ENCODE results near the gene TROAP. TPM values are rescaled to one million over a fixed set of nuclear protein-coding genes. Genes with fewer than 3 reads are reported as not detected.

The TROAP gene
- total and polyA plus RNA-seq, 9 of the 15 experiments (the other 6 are each of a cell fraction or from before 2014, with no cell fraction given) = 46.4 to 171 (median 59.8) TPM

GRCh38 chr12:49377386-49377785, 54.3 kb downstream of the TROAP start:
- Histone ChIP-seq H3K9me1 (ENCODE audit: control insufficient read depth, insufficient read depth, low read length) (no peaks in the 10 kb centered on the region), H3K27me3 (ENCODE audit: control insufficient read depth in 2 of 2, insufficient read depth in 2 of 2, low read length in 2 of 2) (no peaks in the 10 kb centered on the region), H3K9me3 (replicated peaks; ENCODE audit: control insufficient read depth, insufficient read depth, low read depth, low read length) (no peaks in the 10 kb centered on the region), H3K4me2 (ENCODE audit: insufficient read depth, low read length) (no peak overlapping the region), H3K79me2 (ENCODE audit: control insufficient read depth, insufficient read depth, low read length) (peaks cover 39% of the 10 kb centered on the region), H2AFZ (ENCODE audit: low read depth, low read length) (no peak overlapping the region), H3K9ac (ENCODE audit: insufficient read depth in 1 of 2, low read depth in 2 of 2, low read length in 2 of 2) (no peak overlapping the region), H3K4me1 (replicated peaks in 1 of 2; ENCODE audit: control insufficient read depth in 2 of 2, insufficient read depth in 2 of 2, low read length in 2 of 2) (peaks cover 0 to 2% of the 10 kb centered on the region in 2 experiments; a peak in 3 of 5 replicates), H4K20me1 (replicated peaks; ENCODE audit: control insufficient read depth, insufficient read depth, low read length) (no peaks in the 10 kb centered on the region), H3K36me3 (ENCODE audit: control insufficient read depth, insufficient read depth, low read length) (peaks cover 8% of the 10 kb centered on the region; the same call in 1 of the 3 replicates), H3K27ac (ENCODE audit: extremely low read depth, low read depth, low read length) (no peak overlapping the region), H3K4me3 (no peak overlapping the region)
- 85% methylated on average over 2 of the region's 2 CpGs for WGBS (ENCODE audit: insufficient coverage, low coverage, missing lambda C conversion rate)
- in situ Hi-C loops (cut with MboI) = no loop called here
- CTCF ChIA-PET (ENCODE audit: low intra/inter-chr PET ratio) = no interaction called here
- POLR2A ChIA-PET = interaction anchor here (4.1 kb wide), 1 partner anchor 10 kb away, joined by 17 read pairs; the partner anchor contains the start of gene SPATS2
- no peak for TF ChIP-seq RFX1 (IDR thresholded peaks at IDR 0.05)
- no peak for TF ChIP-seq HDGF (IDR thresholded peaks at IDR 0.05)
- TF ChIP-seq USF2 (CRISPR knock-in tag; IDR thresholded peaks at IDR 0.05) = no peak
- TF ChIP-seq HNRNPL (IDR thresholded peaks at IDR 0.05; ENCODE audit: low read depth, low read length) = no peak
- TF ChIP-seq SUPT5H (IDR thresholded peaks at IDR 0.05) = no peak
- no peak for TF ChIP-seq TRIM24 (IDR thresholded peaks at IDR 0.05)
- no peak for TF ChIP-seq HOXB6 (CRISPR knock-in tag; IDR thresholded peaks at IDR 0.05; ENCODE audit: borderline replicate concordance)
- no peak for TF ChIP-seq NR2F6 (CRISPR knock-in tag; IDR thresholded peaks at IDR 0.05)
- TF ChIP-seq FOXP1 (CRISPR knock-in tag; IDR thresholded peaks at IDR 0.05) = no peak
- no peak for TF ChIP-seq MTA3 (IDR thresholded peaks at IDR 0.05; ENCODE audit: borderline replicate concordance)
- no peak for TF ChIP-seq SIRT6 (IDR thresholded peaks at IDR 0.05; ENCODE audit: low read depth, low read length)
- no peak for TF ChIP-seq KAT8 (IDR thresholded peaks at IDR 0.05; ENCODE audit: low read depth)
- TF ChIP-seq MTA2 (IDR thresholded peaks at IDR 0.05; ENCODE audit: low read depth) = no peak
- no peak for TF ChIP-seq GTF2B (IDR thresholded peaks at IDR 0.05; ENCODE audit: extremely low read depth, insufficient read length)
- no peak for TF ChIP-seq ZNF584 (CRISPR knock-in tag; IDR thresholded peaks at IDR 0.05; ENCODE audit: low read depth)
- no peak for TF ChIP-seq BACH1 (tag; IDR thresholded peaks at IDR 0.05)
- TF ChIP-seq, protein P1, sequence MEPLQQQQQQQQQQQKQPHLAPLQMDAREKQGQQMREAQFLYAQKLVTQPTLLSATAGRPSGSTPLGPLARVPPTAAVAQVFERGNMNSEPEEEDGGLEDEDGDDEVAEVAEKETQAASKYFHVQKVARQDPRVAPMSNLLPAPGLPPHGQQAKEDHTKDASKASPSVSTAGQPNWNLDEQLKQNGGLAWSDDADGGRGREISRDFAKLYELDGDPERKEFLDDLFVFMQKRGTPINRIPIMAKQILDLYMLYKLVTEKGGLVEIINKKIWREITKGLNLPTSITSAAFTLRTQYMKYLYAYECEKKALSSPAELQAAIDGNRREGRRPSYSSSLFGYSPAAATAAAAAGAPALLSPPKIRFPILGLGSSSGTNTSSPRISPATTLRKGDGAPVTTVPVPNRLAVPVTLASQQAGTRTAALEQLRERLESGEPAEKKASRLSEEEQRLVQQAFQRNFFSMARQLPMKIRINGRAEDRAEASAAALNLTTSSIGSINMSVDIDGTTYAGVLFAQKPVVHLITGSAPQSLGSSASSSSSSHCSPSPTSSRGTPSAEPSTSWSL (CRISPR knock-in tag; IDR thresholded peaks at IDR 0.05; ENCODE audit: borderline replicate concordance) = no peak
- TF ChIP-seq LARP7 (IDR thresholded peaks at IDR 0.05) = no peak
- no peak for TF ChIP-seq IRF2 (CRISPR knock-in tag; IDR thresholded peaks at IDR 0.05)
- TF ChIP-seq, protein P2, sequence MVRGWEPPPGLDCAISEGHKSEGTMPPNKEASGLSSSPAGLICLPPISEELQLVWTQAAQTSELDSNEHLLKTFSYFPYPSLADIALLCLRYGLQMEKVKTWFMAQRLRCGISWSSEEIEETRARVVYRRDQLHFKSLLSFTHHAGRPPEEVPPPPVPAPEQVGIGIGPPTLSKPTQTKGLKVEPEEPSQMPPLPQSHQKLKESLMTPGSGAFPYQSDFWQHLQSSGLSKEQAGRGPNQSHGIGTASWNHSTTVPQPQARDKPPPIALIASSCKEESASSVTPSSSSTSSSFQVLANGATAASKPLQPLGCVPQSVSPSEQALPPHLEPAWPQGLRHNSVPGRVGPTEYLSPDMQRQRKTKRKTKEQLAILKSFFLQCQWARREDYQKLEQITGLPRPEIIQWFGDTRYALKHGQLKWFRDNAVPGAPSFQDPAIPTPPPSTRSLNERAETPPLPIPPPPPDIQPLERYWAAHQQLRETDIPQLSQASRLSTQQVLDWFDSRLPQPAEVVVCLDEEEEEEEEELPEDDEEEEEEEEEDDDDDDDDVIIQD (CRISPR knock-in tag; IDR thresholded peaks at IDR 0.05) = no peak
- ATAC-seq (no peak), FAIRE-seq (no peak), DNase-seq (ENCODE audit: extremely low read depth in 1 of 4, low spot score in 3 of 4) (no peak)
- intact Hi-C loops (cut with micrococcal nuclease) = no loop called here
- BruUV-seq (replicated peaks) = no TSS peak

Measured in K562 (cell line).